SHP77 (cell line): Measurements from ENCODE around the gene RFK.
"Not testable (repeated sequence)": the region's sequence is repeated elsewhere in the genome, so short reads cannot be mapped to it uniquely, and the experiment has no call there.

Experiments
- DNase-seq, 2 experiments: peaks; one replicate each; lab custom pipeline; 2025; lab: John Stamatoyannopoulos, UW

The RFK gene

DNA sequence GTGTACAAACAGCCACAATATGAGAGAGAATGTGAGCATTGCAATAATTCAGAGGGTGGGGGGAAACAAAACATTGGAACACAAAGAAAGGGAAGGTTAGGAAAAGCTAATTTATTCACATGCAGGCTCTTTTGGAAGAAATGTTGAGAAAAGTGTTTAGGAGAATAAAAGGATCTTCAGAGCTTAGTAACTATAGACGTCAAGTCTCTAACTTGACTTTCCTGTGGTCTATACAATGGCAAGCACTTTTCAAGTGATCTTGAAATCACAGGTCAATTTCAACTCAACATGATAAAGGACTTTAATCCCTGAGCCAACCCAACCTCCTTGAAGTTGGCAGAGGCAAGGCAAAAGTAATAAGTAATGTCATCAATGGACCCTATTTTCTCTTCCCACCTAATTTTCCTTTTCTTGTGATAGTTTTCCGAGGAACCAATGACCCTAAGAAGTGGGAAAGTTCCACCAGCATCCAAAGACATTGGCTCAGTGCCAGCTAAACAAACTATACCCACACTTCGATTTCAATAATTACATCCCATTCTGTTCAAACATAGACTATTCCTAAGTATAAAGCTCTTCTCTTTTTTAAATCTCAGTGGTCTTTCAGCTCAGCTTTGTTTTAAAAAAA lies 23.7 kb downstream of the RFK start:
- DNase-seq: no peak

DNA sequence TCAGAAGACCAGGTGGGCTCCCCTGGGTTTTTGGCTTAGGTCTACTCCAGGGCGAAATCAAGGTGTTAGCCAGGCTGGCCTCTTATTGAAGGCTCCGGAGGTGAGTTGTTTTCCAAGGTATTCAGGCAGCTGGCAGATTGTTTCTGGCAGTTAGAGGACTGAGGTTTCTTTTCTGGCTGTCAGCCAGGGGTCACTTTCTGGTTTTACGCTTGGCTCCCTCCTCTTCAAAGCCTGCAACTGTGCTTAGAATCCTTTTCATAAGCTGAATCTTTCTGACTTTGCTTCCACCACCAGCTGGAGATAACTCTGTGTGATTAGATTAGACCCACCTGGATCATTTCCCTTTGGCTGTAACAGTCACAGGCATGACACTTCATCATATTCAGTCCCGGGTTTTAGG lies 24.6 kb downstream of the RFK start:
- peak; percentile 73 to 80 for DNase-seq

DNA sequence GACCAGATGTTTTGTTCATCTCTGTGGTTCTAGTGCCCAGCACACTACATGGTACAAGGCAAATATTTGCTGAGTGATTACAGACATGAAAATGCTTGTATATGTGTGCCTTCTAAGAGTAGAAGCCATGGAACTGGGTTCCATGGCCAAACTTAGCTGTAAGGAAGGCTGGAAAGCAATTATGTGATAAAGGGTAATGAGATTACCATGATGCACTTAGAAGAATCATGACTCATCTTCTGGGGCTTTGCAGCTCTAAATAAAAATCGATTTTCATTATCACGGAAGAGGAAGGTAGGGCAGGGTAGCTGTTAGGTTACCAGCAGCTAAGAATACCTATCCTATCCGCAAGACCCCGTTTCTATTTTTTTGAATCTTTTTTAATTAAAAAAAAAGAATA lies 28.0 kb downstream of the RFK start:
- no peak for DNase-seq

DNA sequence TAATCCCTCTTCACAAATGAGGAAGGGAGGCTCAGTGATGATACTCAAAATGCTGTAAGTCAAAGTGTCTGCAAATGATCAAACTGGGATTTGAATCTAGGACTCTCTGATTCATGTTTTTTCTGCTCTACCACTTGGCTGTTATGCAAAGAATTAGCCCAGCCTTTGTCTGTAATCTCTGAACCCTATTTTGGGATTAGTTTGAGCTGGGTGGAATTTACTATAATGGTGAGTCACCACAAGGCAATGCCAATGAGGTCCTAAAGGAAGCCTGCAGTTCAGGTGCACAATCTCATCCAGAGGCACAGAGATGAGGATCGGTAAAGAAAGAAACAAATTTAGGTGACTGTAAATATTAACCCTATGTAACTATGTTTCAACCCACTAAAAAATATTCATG lies 29.2 kb downstream of the RFK start:
- no peak for DNase-seq

DNA sequence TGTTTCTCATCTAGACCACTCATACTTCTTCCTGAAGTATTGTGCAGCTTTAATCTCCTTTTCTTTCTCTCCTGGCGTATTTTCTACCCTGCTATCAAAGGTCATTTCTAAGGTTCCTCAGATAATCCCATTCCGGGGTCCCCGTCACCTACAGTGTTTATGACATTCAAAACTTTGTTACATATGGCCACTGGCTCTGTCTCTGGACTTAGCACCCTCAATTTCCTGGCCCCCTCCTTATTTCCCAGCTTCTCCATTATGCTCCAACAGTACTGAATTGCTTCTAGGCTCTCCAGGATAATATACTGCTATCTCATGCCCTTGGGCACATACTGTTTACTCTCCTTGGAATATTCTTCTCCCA lies 31.2 kb downstream of the RFK start:
- no peak for DNase-seq

DNA sequence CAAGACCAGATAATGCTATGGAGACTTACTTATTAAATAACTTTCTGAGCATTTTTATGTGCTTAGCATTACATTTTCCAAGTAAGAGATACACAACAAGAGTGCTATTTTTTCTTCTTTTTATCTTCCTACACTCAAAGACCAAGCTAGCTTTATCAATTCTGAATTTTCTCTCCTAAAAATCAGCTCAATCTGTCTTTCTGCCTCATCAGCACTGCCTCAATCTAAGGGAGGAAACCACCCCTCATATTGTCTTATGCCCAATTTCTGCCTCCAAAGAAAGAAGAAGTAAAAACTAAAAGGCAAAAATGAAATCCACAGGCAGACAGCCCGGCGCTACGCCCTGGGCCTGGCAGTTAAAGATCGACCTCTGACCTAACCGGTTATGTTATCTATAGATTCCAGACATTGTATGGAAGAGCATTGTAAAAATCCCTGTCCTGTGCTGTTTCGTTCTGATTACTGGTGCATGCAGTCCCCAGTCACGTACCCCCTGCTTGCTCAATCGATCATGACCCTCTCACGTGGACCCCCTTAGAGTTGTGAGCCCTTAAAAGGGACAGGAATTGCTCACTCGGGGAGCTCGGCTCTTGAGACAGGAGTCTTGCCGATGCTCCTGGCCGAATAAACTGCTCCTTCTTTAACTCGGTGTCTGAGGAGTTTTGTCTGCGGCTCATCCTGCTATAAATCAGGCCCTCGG lies 31.7 kb downstream of the RFK start:
- not testable (repeated sequence) for DNase-seq

DNA sequence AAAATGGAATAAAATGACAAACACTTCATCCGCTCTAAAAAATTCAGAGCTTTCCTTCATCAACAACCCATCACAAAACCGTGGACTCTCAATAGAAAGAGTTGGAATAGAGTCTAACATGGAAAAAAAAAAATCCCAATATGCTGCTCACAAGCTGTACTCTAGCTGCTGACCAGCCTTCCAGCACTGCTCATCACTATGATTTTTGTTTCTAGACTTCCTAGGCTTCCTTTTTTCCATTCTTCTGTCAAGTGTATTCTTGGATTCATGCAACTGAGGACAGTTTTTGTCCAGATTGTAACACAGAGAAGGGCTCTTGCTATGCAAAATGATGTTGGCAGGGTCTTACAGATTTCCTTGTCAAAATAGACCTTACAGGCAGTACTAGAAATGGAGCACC lies 34.5 kb downstream of the RFK start:
- DNase-seq: no peak

DNA sequence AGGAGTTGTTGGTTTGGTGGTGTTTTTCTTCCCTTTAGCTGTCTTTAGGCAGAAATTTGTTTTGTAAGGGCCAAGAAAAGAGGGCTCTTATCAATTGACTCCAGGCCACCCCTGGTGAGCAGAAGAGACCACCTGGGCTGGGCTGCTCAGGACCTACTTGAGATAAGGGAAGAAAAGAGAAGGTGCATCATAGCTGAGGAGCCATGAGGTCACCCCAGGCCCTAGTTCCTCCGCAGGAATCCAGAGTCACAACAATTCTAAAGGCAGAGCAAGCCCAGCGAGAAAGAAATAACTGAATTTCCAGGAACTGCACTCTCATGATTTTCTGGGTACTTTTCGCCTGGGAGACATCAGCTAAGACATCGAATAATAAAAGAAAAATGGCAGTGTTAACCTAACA lies 34.9 kb downstream of the RFK start:
- DNase-seq: no peak

DNA sequence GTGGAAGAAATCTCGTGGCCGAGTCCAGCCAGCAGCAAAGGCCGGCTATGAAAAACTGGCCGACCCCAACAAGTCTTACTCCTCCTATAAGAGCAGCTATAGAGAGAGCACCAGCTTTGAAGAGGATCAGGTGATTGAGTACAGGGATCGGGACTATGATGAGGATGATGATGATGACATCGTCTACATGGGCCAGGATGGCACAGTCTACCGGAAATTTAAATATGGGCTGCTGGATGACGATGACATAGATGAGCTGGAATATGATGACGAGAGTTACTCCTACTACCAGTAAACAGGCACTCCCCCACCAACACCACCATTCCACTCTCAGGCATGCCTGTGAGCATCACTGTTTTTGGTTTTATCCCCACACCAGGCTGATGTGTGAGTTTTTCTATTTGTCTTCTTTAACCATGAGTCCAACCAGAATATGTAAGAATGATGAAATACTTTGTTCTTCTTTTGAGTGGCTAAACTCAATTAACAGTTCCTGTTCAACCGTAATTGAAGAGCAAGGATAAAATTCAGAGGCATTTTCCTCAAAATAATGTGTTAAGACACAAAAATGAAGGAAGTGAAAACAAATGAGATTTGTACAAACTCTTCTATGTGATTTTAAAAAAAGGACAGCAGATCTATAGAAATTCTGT lies 35.5 kb downstream of the RFK start:
- DNase-seq: no peak

DNA sequence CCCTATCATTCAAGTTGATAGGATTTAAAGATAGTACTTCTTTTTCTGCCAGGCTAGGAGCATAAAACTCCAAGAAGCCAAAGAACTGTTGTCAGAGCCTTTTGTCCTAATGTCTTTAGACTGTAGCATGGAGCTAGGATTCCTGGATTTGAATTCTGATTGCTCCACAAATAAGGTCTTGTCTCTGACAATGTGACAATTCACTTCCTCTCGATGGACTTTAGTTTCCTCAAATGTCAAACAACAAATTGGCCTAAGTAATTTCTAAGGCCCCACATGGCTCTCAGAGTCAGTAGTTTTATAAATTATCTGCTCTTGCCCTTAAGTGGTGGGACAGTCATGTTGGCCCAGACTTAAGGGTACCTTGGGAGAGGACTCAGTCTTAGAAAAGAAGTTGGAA lies 36.7 kb downstream of the RFK start:
- no peak for DNase-seq

DNA sequence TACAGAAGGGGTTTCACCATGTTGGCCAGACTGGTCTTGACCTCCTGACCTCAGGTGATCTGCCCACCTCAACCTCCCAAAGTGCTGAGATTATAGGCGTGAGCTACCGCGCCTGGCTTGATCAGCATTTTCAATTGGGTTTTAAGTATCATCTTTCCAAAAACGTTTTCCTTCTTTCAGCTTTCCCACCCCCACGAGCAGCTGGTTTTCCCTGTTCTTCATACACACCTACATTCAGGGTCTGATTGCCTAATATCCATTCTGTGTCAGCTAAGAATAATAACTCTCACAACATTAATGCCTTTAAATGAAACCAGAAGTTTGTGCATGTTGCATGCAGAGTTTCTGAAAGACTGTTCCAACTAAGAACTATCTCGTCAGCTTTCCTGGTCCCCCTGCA lies 38.3 kb downstream of the RFK start:
- DNase-seq: no peak

DNA sequence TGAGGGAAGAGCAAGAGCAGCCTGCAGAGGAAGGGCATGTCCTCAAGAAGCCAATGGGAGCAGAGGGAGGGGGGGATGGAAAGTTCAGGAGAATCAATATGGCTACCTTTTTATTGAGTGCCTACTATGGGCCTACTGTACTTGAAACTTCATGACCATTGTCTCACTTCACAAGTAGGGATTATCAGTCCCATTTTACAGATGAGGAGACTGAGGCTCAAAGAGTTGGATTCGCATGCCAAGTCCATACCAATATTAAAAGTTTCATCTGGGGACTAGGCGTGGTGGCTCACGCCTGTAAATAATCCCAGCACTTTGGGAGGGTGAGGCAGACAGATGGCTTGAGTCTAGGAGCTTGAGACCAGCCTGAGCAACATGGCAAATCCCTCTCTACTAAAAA lies 40.0 kb downstream of the RFK start:
- DNase-seq: no peak

DNA sequence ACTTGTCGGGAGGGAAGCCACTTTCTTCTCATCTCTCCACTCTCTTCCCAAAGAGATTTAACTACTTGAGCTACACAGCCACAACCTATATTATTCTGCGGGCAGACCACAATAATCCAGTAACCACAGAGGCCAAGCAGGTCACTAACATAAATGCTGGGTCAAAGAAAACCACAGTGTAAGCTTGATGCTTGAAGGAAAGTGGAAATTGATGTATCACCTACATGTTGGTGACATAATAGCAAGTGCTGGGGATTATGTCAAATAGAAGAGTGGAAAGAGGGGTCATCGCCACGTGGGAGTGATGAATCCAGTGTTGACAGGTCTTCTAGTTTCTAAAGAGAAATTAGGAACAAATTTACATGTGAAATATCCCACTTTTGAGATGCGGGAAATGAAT lies 40.9 kb downstream of the RFK start:
- no peak for DNase-seq

DNA sequence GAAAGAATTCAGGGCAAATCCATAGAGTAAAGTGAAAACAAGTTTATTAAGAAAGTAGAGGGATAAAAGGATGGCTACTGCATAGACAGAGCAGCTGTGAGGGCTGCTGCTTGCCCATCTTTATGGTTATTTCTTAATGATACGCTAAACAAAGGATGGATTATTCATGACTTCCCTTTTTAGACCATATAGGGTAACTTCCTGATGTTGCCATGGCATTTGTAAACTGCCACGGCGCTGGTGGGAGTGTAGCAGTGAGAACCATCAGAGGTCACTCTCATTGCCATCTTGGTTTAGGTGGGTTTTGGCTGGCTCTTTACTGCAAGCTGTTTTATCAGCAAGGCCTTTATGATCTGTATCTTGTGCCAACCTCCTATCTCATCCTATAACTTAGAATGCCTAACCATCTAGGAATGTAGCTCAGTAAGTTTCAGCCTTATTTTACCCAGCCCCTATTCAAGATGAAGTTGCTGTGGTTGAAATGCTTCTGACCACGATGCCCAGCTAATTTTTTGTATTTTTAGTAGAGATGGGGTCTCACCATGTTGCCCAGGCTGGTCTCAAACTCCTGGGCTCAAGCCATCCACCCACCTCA lies 42.1 kb downstream of the RFK start:
- no peak for DNase-seq

DNA sequence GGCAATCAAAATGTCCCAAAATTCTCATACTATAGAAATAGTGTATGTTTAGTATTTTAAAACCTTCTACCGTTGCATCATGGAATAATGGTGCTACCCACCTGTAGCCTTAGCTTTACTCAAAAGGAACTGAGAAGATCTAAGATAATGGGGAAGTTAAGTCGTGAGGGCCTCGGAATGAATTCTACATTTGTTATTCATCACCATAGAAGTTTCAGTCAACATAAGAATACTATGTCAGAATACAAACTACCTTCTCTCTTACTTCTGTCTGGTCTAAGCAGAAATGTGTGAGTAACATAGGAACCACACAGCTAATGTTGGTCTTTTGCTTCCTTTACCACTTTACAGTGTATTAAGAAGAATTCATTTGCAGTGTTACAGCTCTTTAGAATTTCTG lies 43.2 kb downstream of the RFK start:
- no peak for DNase-seq

DNA sequence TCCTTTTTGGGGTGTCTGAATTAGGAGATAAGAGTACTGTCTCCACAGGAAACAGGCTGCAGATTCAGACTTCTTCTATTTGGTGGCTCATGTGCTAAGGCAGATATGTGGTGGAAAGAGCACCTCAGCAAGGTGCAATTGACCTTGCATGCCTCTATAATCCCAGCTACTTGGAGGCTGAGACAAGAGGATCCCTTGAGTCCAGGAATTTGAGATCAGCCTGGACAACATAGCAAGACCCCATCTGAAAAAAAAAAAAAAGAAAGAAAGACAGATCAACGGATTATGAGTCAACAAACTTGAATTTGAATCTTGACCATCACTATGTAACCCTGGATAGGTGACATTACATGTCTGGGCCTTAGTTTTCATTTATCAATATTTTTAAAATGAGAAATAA lies 44.4 kb downstream of the RFK start:
- no peak for DNase-seq

DNA sequence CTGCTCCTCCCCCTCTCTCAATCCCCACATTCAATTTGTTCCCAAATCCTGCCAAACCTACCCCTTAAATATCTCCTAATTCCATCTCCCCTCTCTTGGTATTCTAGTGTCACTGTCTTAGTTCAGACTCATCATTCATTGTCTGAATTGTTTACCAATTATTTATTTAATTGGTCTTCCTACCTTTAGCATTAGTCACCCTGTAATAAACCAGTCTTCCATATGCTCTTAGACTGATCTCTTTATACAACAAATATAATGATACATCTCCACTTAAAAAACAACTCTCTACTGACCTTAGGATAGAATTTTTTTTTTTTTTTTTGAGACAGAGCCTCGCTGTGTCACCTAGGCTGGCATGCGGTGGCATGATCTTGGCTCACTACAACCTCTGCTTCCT lies 51.4 kb downstream of the RFK start:
- no peak for DNase-seq

DNA sequence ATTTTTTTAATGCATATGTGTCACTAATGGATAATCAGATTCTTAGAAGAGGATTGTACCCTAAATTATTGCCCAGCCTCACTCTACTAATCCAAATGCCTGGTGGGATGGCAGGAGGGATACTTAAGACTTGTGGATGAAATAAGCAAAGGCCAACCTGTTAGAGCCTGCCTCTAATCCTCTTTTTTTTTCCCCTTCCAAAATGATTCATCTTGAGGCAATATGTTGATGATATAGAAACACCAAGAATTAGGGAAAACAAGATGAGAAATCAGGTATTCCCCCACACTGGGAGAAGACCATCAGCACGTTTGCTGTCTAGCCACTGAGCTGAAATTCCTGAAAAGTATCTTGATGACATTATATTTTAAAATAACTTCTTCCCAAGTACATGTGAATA lies 52.0 kb downstream of the RFK start:
- no peak for DNase-seq

DNA sequence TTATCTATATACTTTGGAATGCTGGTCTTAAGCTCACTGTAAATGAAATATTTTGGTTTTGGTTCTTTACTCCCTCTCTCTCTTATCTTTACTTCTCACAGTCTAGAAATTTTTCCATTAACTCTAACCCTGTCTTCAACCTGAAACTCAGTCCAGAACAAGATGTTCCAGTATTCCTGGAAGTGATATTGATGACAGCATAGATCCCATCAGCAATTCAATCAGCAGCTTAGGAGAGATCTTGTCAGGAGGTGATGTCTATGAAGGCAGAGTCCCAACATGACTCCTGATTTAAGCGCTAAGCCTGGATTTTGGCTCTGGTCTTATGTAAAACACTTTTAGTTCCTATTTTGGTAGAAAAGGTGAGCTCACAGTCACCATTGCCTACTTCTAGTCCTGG lies 52.6 kb downstream of the RFK start:
- DNase-seq: no peak

DNA sequence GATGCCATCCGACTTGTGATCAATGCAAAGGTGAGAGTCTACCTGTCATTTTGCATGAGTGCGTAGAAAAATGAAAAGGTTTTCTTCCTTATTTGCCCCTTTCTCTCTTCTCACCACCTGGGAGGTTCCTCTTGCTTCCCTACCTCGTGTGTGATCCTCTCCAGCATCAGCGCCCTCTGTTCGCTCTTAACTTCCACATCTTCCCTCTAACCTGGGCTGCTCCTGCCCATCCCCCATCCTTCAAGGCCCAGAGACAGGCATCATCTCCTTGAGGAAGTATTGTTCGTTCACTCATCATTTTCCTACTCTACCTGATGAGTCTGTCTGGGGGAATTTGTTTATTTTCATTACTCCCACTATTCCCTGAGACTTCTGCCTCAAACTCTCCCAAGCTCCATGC lies 55.8 kb downstream of the RFK start:
- no peak for DNase-seq

DNA sequence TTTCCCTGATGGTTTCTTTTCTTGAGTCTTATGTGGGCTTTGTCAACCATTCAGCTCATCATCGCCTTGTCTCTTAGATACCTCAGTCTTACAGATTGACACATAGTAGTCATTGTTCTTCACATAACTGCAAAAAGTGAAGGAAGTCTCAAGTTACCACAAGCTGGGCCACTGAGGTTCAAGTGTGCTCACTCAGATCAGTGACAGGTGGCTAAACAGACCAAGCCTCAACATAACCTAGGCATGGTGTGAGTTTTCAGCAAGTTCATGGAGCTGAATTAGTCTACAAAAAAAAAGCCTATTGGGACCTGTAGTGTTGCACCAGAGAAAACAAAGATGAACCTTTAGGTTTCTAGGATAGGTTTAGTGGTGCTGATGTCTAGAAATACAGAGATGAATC lies 58.2 kb downstream of the RFK start:
- no peak for DNase-seq
